Bronchial epithelial cell (primary cell): ENCODE results near the gene C9. TPM values are rescaled to one million over a fixed set of nuclear protein-coding genes. Genes with fewer than 3 reads are reported as not detected.
"Not testable (repeated sequence)": the region's sequence is repeated elsewhere in the genome, so short reads cannot be mapped to it uniquely, and the experiment has no call there.

Experiments
- DNase-seq: peaks from one replicate; pipeline ENCODE4 v3.0.0-alpha.2; 2010; ENCODE audit warnings: low read depth
- FAIRE-seq: peaks from 2 replicates; lab custom pipeline; 2011; peaks lifted over from hg19 to GRCh38; lab: Jason Lieb, UNC
- H3K27me3 ChIP-seq: 2 replicates; pipeline ENCODE4 v1.5.1; 2011; ENCODE audit warnings: low read length; ENCODE audit not compliant: control insufficient read depth, insufficient read depth
- H3K36me3 ChIP-seq: 2 replicates; pipeline ENCODE4 v1.5.1; 2011; ENCODE audit warnings: low read length; ENCODE audit not compliant: control insufficient read depth, insufficient read depth
- H3K4me3 ChIP-seq: 2 replicates; pipeline ENCODE4 v1.5.1; 2011; ENCODE audit warnings: mild to moderate bottlenecking, low read depth, low read length, control low read depth
- total RNA-seq: library from RNA; depleted of rRNA; stranded (reverse); fragments of >200 nt; gene quantifications from 2 replicates; pipeline ENCODE4 v1.2.1, GENCODE V29; 2014
- TF ChIP-seq, protein P1 (sequence below): IDR thresholded peaks from 2 replicates; pipeline ENCODE4 v1.5.1; 2011; ENCODE audit warnings: mild to moderate bottlenecking, moderate library complexity, low read length, control low read depth, inconsistent platforms; ENCODE audit not compliant: insufficient read depth, severe bottlenecking

C9 gene
- total RNA-seq, 1 donor from 2014 or later = not detected

DNA sequence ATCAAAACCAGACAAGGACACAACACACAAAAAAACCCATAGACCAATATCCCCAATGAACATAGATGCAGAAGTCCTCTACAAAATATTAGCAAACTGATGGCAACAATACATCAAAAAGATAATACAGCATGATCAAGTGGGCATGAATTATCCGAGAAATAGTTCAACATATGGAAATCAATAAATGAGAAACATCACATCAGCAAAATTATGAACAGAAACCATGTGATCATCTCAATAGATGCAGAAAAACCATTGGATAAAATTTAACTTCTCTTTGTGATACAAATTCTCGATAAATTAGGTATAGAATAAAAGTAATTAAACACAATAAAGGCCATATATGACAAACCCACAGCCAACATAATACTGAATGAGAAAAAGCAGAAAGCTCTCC lies 69.6 kb downstream of the C9 start:
- Histone ChIP-seq H3K4me3 (no peak overlapping the region), H3K27me3 (no peaks in the 10 kb centered on the region), H3K36me3 (no peaks in the 10 kb centered on the region)
- no peak for FAIRE-seq
- TF ChIP-seq, protein P1, sequence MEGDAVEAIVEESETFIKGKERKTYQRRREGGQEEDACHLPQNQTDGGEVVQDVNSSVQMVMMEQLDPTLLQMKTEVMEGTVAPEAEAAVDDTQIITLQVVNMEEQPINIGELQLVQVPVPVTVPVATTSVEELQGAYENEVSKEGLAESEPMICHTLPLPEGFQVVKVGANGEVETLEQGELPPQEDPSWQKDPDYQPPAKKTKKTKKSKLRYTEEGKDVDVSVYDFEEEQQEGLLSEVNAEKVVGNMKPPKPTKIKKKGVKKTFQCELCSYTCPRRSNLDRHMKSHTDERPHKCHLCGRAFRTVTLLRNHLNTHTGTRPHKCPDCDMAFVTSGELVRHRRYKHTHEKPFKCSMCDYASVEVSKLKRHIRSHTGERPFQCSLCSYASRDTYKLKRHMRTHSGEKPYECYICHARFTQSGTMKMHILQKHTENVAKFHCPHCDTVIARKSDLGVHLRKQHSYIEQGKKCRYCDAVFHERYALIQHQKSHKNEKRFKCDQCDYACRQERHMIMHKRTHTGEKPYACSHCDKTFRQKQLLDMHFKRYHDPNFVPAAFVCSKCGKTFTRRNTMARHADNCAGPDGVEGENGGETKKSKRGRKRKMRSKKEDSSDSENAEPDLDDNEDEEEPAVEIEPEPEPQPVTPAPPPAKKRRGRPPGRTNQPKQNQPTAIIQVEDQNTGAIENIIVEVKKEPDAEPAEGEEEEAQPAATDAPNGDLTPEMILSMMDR = no peak
- no peak for DNase-seq

DNA sequence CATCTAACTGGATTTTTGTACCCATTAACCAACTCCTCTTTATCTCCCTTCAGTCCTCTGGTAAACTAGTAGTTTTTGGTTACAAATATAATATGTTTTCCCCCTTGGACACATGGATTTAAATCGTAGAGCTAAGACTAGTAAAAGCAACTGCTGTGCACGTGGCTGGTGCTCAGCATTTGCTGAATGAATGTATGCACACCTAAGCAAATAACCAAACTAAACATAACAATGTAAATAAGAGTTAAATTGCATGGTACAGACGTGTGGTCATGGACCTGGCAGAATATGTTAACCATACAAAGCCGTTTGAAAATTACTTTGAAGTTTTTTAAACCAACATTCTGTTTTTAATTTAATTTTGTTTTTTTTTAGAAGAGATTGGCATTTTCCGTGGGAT lies 79.7 kb downstream of the C9 start:
- FAIRE-seq = no peak
- TF ChIP-seq, protein P1 = no peak
- no peak for DNase-seq
- Histone ChIP-seq H3K36me3 (no peaks in the 10 kb centered on the region), H3K4me3 (no peak overlapping the region), H3K27me3 (no peaks in the 10 kb centered on the region)

DNA sequence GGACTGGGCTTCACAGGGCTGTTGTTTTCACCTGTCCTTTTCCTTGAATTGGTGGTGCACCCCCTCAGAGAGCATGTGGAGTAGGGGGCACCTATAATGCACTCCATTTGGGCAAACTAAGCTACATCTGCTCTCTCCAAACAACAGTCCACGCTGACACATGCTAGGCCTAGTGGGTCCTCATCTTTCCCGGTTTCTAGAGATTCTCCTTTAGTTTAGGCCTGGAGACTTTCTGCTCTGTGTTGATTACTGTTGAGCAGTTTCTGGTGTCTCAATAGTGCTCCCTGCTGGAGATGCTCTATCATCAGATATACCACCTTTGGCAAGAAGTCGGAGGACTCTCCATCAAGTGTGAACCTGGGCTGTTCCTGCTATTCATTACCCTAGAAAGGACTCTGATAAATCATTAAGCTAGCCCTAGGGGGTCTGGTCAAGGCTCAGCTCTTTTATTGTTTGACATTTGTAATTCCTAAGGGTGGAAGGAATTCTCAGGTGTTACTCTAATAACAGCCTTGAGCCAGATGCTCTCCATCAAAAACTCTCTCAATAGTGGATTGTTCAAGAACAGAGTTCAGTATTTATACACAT lies 81.0 kb downstream of the C9 start:
- FAIRE-seq = no peak
- DNase-seq = peak; percentile 75
- no peaks in the 10 kb centered on the region for H3K27me3 ChIP-seq
- TF ChIP-seq, protein P1 = peak; percentile 74
- H3K36me3 ChIP-seq = no peaks in the 10 kb centered on the region
- H3K4me3 ChIP-seq = no peak overlapping the region

DNA sequence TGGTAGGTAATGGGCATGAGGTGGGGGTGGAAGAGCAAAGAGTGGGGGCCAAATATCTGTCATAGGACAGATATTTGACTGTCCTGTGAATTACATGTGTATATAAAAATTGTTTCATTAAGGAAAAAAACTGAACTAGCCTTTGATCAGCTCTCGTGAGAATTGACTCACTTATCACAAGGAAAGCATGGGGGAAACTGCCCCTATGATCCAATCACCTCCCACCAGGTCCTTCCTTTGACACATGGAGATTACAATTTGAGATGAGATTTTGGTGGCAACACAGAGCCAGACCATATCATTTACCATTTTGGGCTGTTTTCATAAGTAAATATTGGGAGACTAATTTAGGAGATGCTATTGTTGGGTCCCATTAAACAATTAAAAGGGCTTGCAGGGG lies 81.7 kb downstream of the C9 start:
- TF ChIP-seq, protein P1 = no peak
- no peaks in the 10 kb centered on the region for H3K36me3 ChIP-seq
- DNase-seq (no peak), FAIRE-seq (no peak)
- H3K4me3 ChIP-seq = no peak overlapping the region
- no peaks in the 10 kb centered on the region for H3K27me3 ChIP-seq

DNA sequence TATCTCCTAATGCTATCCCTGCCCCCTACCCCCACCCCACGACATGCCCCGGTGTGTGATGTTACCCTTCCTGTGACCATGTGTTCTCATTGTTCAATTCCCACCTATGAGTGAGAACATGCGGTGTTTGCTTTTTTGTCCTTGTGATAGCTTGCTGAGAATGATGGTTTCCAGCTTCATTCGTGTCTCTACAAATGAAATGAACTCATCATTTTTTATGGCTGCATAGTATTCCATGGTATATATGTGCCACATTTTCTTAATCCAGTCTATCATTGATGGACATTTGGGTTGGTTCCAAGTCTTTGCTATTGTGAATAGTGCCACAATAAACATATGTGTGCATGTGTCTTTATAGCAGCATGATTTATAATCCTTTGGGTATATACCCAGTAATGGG lies 88.4 kb downstream of the C9 start:
- DNase-seq, FAIRE-seq, H3K36me3 ChIP-seq, H3K4me3 ChIP-seq, H3K27me3 ChIP-seq: not testable (repeated sequence)

DNA sequence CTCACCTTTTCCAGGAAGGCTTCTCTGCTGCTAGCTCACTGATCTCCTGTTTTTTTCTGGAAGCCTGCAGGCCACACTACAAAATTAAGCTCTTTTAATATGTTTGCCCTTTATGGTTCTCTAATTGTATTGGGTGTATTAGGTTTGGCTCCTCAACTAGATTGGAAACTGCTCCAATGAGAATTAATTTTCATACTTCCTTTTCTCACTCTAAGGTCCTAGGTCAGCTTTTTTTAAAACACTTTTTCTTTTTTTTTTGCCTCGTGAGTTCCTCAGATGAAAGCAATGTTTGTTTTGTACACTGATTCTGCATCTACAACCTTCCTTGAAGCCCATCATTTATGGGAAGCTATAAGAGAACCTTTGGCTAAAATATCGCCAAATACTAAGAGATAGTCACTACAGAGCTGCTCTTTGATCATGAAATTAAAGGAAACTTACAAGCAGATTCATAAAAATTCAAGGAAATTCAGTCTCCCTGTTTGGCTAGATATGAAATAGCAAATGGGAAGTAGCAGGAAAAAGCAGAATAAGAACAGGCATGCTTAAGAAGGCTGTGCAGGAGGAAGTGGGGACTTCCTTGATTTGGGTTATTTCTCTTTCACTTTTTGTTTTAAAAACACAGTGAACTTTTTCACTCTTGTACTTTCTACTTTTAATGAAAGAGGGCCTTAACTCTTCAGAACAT lies 89.8 kb downstream of the C9 start:
- DNase-seq = no peak
- Histone ChIP-seq H3K4me3 (no peak overlapping the region), H3K27me3 (no peaks in the 10 kb centered on the region), H3K36me3 (no peaks in the 10 kb centered on the region)
- TF ChIP-seq, protein P1 = no peak
- FAIRE-seq = no peak
